Common myeloid progenitor, CD34-positive (primary cell): ENCODE results near the gene CLMN.
A peak's percentile ranks its signal among the peaks of the same experiment; 100 is the strongest.

Experiments
- CTCF ChIA-PET: fragments of 350-600 bp; sonication (Branson Sonifier 250); formaldehyde crosslinking; loops from one replicate; lab custom pipeline; 2021; ENCODE audit warnings: antibody characterized with exemption; lab: Charles Lee
- POLR2A ChIA-PET: fragments of 350-600 bp; sonication (Branson Sonifier 250); formaldehyde crosslinking; loops from one replicate; lab custom pipeline; 2021; ENCODE audit warnings: antibody characterized with exemption; lab: Charles Lee
- DNase-seq, 3 donors: peaks; one replicate each; pipeline versions ENCODE4 v3.0.0 to v3.0.0-alpha.2; 2013
- H3K27ac ChIP-seq, 2 experiments: 1 replicate in 1 of 2; 2 replicates in 1 of 2; pipeline ENCODE4 v1.7.0; 2013; ENCODE audit warnings: inconsistent platforms in 2 of 2, low read length in 2 of 2, mild to moderate bottlenecking in 2 of 2, low read depth in 1 of 2, moderate library complexity in 1 of 2; ENCODE audit not compliant: severe bottlenecking in 2 of 2, insufficient read depth in 1 of 2, poor library complexity in 1 of 2
- H3K27me3 ChIP-seq, 5 experiments: replicated peaks in 2 of 5; 1 replicate in 3 of 5; 2 replicates in 2 of 5; pipeline versions ENCODE4 v1.6.1 to v1.7.0; 2013; ENCODE audit warnings: low read length in 4 of 5, mild to moderate bottlenecking in 2 of 5, moderate library complexity in 2 of 5, inconsistent platforms in 1 of 5; ENCODE audit not compliant: insufficient read depth in 5 of 5, control insufficient read depth in 4 of 5
- H3K36me3 ChIP-seq, 4 experiments: 1 replicate in 2 of 4; 2 replicates in 2 of 4; pipeline versions ENCODE4 v1.6.1 to v1.7.0; 2013; ENCODE audit warnings: low read length in 3 of 4, control low read depth in 1 of 4, mild to moderate bottlenecking in 1 of 4; ENCODE audit not compliant: control insufficient read depth in 4 of 4, insufficient read depth in 4 of 4
- H3K4me1 ChIP-seq, 4 experiments: 1 replicate in 3 of 4; 2 replicates in 1 of 4; pipeline versions ENCODE4 v1.6.1 to v1.7.1; 2013; ENCODE audit warnings: low read length in 3 of 4, mild to moderate bottlenecking in 3 of 4, control low read depth in 1 of 4, inconsistent platforms in 1 of 4, moderate library complexity in 1 of 4; ENCODE audit not compliant: control insufficient read depth in 4 of 4, insufficient read depth in 4 of 4; ENCODE audit errors: control extremely low read depth in 1 of 4
- H3K4me3 ChIP-seq, 7 experiments: 1 replicate in 4 of 7; 2 replicates in 3 of 7; pipeline versions ENCODE4 v1.5.1 to v1.7.0; 2013; ENCODE audit warnings: mild to moderate bottlenecking in 7 of 7, low read length in 6 of 7, moderate library complexity in 6 of 7, inconsistent platforms in 2 of 7, low read depth in 2 of 7, control low read depth in 1 of 7; ENCODE audit not compliant: insufficient read depth in 4 of 7, control insufficient read depth in 1 of 7; ENCODE audit errors: extremely low read depth in 1 of 7
- H3K9me3 ChIP-seq, 5 experiments: 1 replicate in 4 of 5; 2 replicates in 1 of 5; pipeline versions ENCODE4 v1.6.1 to v1.7.1; 2013; ENCODE audit warnings: low read length in 4 of 5, mild to moderate bottlenecking in 2 of 5, inconsistent platforms in 1 of 5, low read depth in 1 of 5, moderate library complexity in 1 of 5; ENCODE audit not compliant: control insufficient read depth in 4 of 5, insufficient read depth in 2 of 5; ENCODE audit errors: control extremely low read depth in 1 of 5
- WGBS: methylation state at CpG from one replicate; pipeline ENCODE4 v1.1.5; 2013; ENCODE audit not compliant: insufficient coverage; 5-methylcytosine and 5-hydroxymethylcytosine counted together

Gene CLMN

DNA sequence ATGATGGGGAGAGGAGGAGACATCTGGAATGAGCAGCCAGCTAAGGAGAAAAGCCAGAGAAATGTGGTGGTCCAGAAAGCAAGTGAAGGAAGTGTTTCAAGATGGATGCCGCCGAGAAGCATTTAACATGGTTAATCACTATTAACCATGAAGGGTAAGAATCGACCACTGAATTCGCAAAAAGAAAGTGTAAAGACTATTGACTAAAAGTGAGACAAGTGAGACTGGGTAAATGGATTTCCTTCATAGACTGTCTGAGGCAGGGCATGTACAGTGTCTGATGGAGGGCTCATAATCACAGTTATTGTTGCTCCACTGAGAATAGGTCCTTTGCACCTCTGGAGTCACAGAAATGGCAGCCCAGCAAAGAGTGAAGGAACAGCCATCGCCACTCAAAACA is 25.3 kb upstream of the CLMN start:
- Histone ChIP-seq H3K27ac (no peak overlapping the region), H3K36me3 (no peaks in the 10 kb centered on the region), H3K9me3 (no peaks in the 10 kb centered on the region), H3K4me3 (no peak overlapping the region), H3K27me3 (peaks cover 0 to 19% (median 3%) of the 10 kb centered on the region in 5 experiments), H3K4me1 (peaks cover 0 to 2% (median 0%) of the 10 kb centered on the region in 4 experiments)
- DNase-seq, result no peak
- ChIA-PET CTCF (no interaction called here), POLR2A (interaction anchor here (0.6 kb wide), 2 partner anchors 11 to 60 kb away, joined by 3 read pairs; no protein-coding TSS in a partner anchor)
- 94% methylated on average over 5 of the region's 5 CpGs for WGBS

DNA sequence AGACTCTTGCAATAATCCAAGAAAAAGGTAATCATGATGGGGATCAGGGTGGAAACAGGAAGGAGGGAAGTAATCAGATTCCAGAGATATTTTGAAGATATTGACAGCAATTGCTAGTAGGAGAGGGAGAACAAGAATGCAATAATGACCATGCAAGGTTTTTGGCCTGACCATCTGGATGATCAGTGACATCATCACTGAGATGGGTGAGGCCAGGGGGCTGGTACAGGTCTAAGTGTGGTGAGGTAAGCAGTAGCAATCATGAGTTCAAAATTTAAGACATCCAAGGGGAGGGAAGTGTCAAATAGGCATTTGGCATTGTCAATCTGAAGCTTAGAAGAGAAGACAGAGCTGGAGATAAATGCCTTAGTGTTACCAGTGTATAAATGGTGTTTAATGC is 24.8 kb upstream of the CLMN start:
- no peaks in the 10 kb centered on the region for H3K9me3 ChIP-seq
- no peaks in the 10 kb centered on the region for H3K36me3 ChIP-seq
- peaks cover 0 to 19% (median 3%) of the 10 kb centered on the region in 5 experiments for H3K27me3 ChIP-seq
- H3K4me1 ChIP-seq, result peaks cover 0 to 2% (median 0%) of the 10 kb centered on the region in 4 experiments
- H3K4me3 ChIP-seq, result no peak overlapping the region
- CTCF ChIA-PET, result no interaction called here
- no peak overlapping the region for H3K27ac ChIP-seq
- DNase-seq, result no peak
- POLR2A ChIA-PET, result interaction anchor here (0.6 kb wide), 2 partner anchors 10 to 60 kb away, joined by 3 read pairs; no protein-coding TSS in a partner anchor

- POLR2A ChIA-PET, result no interaction called here
- CTCF ChIA-PET, result no interaction called here
- WGBS, result 90% methylated on average over 2 of the region's 4 CpGs
- Histone ChIP-seq H3K36me3 (no peaks in the 10 kb centered on the region), H3K27ac (no peak overlapping the region), H3K27me3 (peaks cover 0 to 12% (median 3%) of the 10 kb centered on the region in 5 experiments), H3K4me3 (no peak overlapping the region), H3K4me1 (peaks cover 0 to 2% (median 0%) of the 10 kb centered on the region in 4 experiments), H3K9me3 (no peaks in the 10 kb centered on the region)
- DNase-seq, result no peak
These were observed 21.9 kb upstream of the CLMN start for GRCh38 chr14:95341564-95341963.

GRCh38 chr14:95341115-95341514 is 21.4 kb upstream of the CLMN start:
- Histone ChIP-seq H3K4me3 (no peak overlapping the region), H3K4me1 (peaks cover 0 to 2% (median 0%) of the 10 kb centered on the region in 4 experiments), H3K27me3 (peaks cover 0 to 12% (median 3%) of the 10 kb centered on the region in 5 experiments), H3K36me3 (no peaks in the 10 kb centered on the region), H3K9me3 (no peaks in the 10 kb centered on the region), H3K27ac (no peak overlapping the region)
- CTCF ChIA-PET, result interaction anchor here (1.6 kb wide), 1 partner anchor 8 kb away, joined by 4 read pairs; no protein-coding TSS in a partner anchor
- POLR2A ChIA-PET, result no interaction called here
- DNase-seq, result no peak
- WGBS, result no CpG with 5 or more reads among the region's 1 CpG

DNA sequence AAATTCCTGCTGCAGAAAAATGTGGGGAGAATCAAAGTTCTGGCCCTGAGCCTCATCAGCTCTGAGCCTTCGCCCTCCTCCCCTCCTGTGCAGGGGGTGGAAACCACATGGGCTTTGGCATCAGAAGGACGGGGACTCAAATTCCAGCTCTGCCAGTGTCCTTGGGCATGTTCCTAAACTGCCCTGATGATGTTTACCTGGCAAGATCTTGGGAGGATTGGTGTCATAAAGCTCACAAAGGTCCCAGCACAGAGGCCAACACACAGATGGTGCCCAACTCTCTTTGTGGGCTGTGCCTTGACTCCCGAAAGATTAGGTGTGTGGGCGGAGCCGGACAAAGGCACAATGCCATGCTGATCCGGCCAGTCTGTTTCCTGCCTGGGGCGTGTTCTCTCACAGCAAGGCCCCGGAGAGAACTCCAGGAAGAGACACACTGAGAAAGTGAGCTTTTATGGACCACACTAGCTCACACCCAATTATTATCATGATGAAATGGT is 20.5 kb upstream of the CLMN start:
- 64% methylated on average over 5 of the region's 8 CpGs for WGBS
- H3K27me3 ChIP-seq, result peaks cover 0 to 12% (median 3%) of the 10 kb centered on the region in 5 experiments
- ChIA-PET POLR2A (no interaction called here), CTCF (interaction anchor here (0.6 to 1.6 kb wide), 2 partner anchors 9 to 87 kb away, joined by 3 to 4 read pairs; no protein-coding TSS in a partner anchor)
- DNase-seq, result peak in 1 of 3 donors; percentile 24
- peaks cover 0 to 2% (median 0%) of the 10 kb centered on the region in 4 experiments for H3K4me1 ChIP-seq
- no peak overlapping the region for H3K4me3 ChIP-seq
- H3K27ac ChIP-seq, result no peak overlapping the region
- H3K36me3 ChIP-seq, result no peaks in the 10 kb centered on the region
- H3K9me3 ChIP-seq, result peaks cover 0 to under 1% (median 0%) of the 10 kb centered on the region in 5 experiments

DNA sequence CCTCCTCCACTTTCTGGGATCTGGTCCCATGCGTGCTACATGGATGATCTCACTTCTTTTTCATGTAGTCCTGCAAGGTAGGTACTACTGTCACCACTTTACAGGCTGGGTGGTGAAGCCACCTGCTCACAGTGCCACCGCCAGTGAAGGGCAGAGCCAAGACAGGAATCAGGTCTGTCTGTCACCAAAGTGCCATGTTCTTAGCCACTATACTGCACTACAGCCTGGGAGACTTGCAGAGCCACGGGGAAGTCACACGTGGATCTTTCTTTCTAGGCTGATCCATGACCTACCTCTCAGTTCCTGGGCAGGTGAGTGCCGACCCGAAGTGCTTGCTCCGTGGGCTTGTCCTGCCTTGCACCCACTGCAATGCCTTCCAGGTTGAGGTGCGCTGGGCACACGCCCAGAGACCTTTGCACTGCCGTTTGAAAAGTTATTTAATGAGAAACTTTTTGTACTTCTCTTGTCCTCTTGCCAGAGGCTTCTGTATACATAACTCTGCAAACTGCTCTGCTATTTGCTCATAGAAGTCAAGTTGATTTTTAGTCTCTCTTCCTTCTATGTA is 19.7 kb upstream of the CLMN start:
- no peaks in the 10 kb centered on the region for H3K36me3 ChIP-seq
- whole genome bisulfite sequencing, result 98% methylated on average over 8 of the region's 10 CpGs
- H3K27me3 ChIP-seq, result peaks cover 0 to 12% (median 3%) of the 10 kb centered on the region in 5 experiments
- ChIA-PET CTCF (interaction anchor here (1.6 kb wide), 1 partner anchor 10 kb away, joined by 4 read pairs; no protein-coding TSS in a partner anchor), POLR2A (no interaction called here)
- no peak overlapping the region for H3K4me3 ChIP-seq
- DNase-seq, result no peak
- peaks cover 0 to 4% (median 0%) of the 10 kb centered on the region in 5 experiments for H3K9me3 ChIP-seq
- peaks cover 0 to 2% (median 0%) of the 10 kb centered on the region in 4 experiments for H3K4me1 ChIP-seq
- no peak overlapping the region for H3K27ac ChIP-seq

GRCh38 chr14:95338436-95338835 is 18.7 kb upstream of the CLMN start:
- H3K4me1 ChIP-seq, result peaks cover 0 to 2% (median 0%) of the 10 kb centered on the region in 4 experiments
- no peak overlapping the region for H3K4me3 ChIP-seq
- H3K36me3 ChIP-seq, result no peaks in the 10 kb centered on the region
- H3K27ac ChIP-seq, result no peak overlapping the region
- POLR2A ChIA-PET, result no interaction called here
- peaks cover 0 to 4% (median 0%) of the 10 kb centered on the region in 5 experiments for H3K9me3 ChIP-seq
- H3K27me3 ChIP-seq, result peaks cover 0 to 12% (median 3%) of the 10 kb centered on the region in 5 experiments
- no peak for DNase-seq
- CTCF ChIA-PET, result no interaction called here
- 50% methylated on average over 2 of the region's 5 CpGs for WGBS
